ENCODE results near the gene KCNA1.

- TF ChIP-seq, protein P1, sequence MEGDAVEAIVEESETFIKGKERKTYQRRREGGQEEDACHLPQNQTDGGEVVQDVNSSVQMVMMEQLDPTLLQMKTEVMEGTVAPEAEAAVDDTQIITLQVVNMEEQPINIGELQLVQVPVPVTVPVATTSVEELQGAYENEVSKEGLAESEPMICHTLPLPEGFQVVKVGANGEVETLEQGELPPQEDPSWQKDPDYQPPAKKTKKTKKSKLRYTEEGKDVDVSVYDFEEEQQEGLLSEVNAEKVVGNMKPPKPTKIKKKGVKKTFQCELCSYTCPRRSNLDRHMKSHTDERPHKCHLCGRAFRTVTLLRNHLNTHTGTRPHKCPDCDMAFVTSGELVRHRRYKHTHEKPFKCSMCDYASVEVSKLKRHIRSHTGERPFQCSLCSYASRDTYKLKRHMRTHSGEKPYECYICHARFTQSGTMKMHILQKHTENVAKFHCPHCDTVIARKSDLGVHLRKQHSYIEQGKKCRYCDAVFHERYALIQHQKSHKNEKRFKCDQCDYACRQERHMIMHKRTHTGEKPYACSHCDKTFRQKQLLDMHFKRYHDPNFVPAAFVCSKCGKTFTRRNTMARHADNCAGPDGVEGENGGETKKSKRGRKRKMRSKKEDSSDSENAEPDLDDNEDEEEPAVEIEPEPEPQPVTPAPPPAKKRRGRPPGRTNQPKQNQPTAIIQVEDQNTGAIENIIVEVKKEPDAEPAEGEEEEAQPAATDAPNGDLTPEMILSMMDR (IDR thresholded peaks at IDR 0.05), result no peak
- no peak for TF ChIP-seq POLR2A (IDR thresholded peaks at IDR 0.05)
These were observed 29.2 kb downstream of the KCNA1 start for GRCh38 chr12:4938900-4939299.

All from ovary (tissue), 3 donors.